Measurements from ENCODE around the gene ANAPC5. TPM values are rescaled to one million over a fixed set of nuclear protein-coding genes. Genes with fewer than 3 reads are reported as not detected.

The ANAPC5 gene
- total RNA-seq, 4 donors from 2014 or later, result 84.1 to 128 (median 91.8) TPM

DNA sequence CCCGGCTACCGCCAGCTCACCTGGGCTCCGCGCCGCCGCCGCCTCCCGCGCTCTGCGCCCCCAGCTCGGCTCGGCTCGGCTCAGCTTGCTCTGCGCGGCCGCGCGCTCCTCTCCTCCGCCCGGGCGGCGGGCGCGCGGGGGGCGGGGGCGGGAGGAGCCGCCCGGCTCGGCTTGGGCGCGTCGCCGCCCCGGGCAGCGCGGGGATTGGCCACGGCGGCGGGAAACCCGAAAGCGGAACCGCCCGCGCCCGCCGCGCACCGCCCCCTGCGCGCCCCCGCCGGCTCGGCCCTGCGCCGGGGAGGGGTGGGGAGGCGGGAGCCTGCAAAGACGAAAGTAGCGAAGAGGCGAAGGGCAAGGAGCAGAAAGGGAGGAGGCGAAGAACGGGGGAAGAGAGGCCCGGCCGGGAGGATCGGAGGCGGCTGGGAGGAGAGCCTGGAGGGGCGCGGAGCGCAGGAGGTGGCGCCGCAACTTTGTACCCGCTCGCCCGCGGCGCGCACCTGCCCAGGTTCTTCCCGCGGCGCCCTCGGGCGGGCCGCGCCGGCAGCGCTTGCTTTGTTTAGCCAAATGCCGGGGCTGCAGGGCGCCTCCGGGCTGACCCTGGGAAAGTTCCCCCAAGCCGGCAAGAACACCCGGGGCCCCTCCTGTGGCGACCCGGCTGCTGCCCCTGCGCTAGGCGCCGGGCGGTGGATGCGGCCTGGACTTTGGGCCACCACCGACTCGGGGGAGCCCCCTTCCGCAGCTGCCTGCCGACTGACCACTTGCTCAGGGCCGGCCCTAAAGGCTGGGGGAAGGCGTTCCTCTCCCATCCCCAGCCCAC, 55.4 kb downstream of the ANAPC5 start, which contains the start of gene CAMKK2:
Gene CAMKK2 (minus strand): TSS at position 92 of the 817 bp plus-strand sequence. CDS start 22,183 bp downstream, outside the sequence.
- peak; percentile 39 to 59 for TF ChIP-seq POLR2A (IDR thresholded peaks at IDR 0.05)
- TF ChIP-seq, protein P1, sequence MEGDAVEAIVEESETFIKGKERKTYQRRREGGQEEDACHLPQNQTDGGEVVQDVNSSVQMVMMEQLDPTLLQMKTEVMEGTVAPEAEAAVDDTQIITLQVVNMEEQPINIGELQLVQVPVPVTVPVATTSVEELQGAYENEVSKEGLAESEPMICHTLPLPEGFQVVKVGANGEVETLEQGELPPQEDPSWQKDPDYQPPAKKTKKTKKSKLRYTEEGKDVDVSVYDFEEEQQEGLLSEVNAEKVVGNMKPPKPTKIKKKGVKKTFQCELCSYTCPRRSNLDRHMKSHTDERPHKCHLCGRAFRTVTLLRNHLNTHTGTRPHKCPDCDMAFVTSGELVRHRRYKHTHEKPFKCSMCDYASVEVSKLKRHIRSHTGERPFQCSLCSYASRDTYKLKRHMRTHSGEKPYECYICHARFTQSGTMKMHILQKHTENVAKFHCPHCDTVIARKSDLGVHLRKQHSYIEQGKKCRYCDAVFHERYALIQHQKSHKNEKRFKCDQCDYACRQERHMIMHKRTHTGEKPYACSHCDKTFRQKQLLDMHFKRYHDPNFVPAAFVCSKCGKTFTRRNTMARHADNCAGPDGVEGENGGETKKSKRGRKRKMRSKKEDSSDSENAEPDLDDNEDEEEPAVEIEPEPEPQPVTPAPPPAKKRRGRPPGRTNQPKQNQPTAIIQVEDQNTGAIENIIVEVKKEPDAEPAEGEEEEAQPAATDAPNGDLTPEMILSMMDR (IDR thresholded peaks at IDR 0.05 in 4 of 5, conservative IDR thresholded peaks at IDR 0.05 in 1 of 5), result peak in 1 of 5 experiments; percentile 32
- in situ Hi-C loops (cut with MboI; ENCODE audit: low sequenced_read_pairs in 4 of 4), result no loop called here
- Histone ChIP-seq H3K9me3 (no peaks in the 10 kb centered on the region), H3K27ac (peak within 1 kb of the TSS; percentile 80 to 95 (median 86)), H3K4me1 (peaks cover 27 to 28% of the 10 kb centered on the region in 2 donors), H3K27me3 (no peaks in the 10 kb centered on the region), H3K4me3 (peak within 1 kb of the TSS; percentile 91 to 97 (median 96)), H3K36me3 (peaks cover 0 to 8% of the 10 kb centered on the region in 2 donors)
- DNase-seq (peak; percentile 58 to 71), ATAC-seq (peak; percentile 88)
- intact Hi-C loops (cut with DNase I; ENCODE audit: low total_unique reads), result loop anchor here (5.0 kb wide), 1 partner anchor 100 kb away; no protein-coding TSS in a partner anchor

DNA sequence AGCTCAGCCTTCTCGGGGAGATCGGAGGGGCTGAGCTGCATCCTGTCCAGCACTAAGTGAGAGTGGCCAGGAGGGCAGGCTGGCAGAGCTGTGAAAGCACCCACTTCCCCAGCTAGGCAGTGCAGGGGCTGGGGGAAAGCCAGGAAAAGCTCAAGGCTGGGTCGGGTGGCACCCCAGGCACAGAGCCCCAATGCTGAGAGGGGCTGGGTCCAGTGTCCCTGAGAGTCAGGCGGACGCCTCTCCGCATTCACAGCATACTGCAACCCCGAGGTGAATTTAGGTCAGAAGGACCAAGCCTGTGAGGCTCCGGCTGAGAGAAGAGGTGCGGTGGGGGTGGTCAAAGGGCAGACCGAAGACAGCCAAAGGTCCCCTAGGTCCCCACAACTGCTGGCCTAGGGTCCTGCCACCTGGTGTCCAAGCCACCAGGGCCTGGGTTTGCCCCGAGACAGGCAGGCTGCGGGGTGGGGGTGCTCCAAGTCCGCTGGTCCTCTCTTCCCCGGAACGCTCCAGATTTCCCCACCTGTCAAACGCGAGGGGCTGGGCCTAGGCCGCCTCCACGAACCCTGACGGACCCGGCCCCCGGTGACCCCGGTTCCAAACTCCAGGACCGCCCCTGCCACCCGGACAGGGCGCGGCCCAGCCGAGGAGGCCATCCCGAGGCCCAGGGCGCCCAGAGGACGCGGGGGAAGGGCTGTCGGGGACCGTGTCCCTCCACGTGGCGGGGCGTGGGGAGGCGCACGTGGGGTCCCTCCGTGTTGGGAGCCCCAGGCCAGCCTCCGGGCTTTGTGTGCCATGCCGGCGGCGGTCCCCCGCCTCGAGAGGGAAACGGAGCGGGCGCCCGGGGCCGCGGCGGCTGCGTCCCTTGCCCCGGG, 56.2 kb downstream of the ANAPC5 start:
- Histone ChIP-seq H3K36me3 (peaks cover 0 to 8% of the 10 kb centered on the region in 2 donors), H3K9me3 (no peaks in the 10 kb centered on the region), H3K4me3 (peak overlapping the region; percentile 86 to 97 (median 92)), H3K4me1 (peaks cover 27 to 28% of the 10 kb centered on the region in 2 donors), H3K27me3 (no peaks in the 10 kb centered on the region), H3K27ac (peak overlapping the region; percentile 80 to 89 (median 84))
- DNase-seq (peak in 1 of 2 donors; percentile 19), ATAC-seq (peak; percentile 25 to 28)
- TF ChIP-seq, protein P1 (IDR thresholded peaks at IDR 0.05 in 4 of 5, conservative IDR thresholded peaks at IDR 0.05 in 1 of 5), result peak in 1 of 5 experiments; percentile 6
- TF ChIP-seq POLR2A (IDR thresholded peaks at IDR 0.05), result no peak
- in situ Hi-C loops (cut with MboI; ENCODE audit: low sequenced_read_pairs in 4 of 4), result no loop called here
- intact Hi-C loops (cut with DNase I; ENCODE audit: low total_unique reads), result loop anchor here (5.0 kb wide), 1 partner anchor 101 kb away; no protein-coding TSS in a partner anchor

DNA sequence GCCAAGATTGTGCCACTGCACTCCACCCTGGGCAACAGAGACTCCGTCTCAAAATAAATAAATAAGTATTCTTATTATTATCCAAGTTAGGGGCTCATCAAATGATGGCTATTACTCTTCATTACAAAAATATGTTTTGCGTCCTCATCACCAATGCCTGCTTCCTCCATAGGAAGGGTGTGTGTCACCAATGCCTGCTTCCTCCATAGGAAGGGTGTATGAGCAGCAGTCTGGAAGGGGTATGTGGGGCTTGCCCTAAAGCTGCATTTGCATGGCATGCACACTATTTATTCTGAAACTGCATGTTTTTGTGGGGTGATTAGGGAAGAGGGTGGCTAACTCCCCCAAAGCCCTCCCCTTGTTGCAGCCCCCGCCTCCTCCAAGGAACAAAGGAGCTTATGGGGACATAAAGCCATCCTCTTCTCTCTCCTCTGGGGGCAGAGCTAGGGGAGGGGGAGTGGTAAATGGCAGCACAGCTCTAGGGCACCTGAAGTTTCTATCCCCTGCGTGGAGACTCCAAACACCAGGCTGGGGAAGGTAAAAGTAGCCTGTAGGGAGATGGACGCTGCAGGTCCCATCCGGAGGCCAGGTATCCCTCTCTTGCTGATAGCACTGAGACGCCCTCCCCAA, 57.0 kb downstream of the ANAPC5 start:
- Histone ChIP-seq H3K27me3 (no peaks in the 10 kb centered on the region), H3K9me3 (no peaks in the 10 kb centered on the region), H3K27ac (peak overlapping the region in 3 of 4 donors; percentile 84 to 89 (median 85)), H3K4me3 (peak overlapping the region; percentile 86 to 97 (median 92)), H3K36me3 (peaks cover 0 to 8% of the 10 kb centered on the region in 2 donors), H3K4me1 (peaks cover 22% of the 10 kb centered on the region in 2 donors)
- in situ Hi-C loops (cut with MboI; ENCODE audit: low sequenced_read_pairs in 4 of 4), result no loop called here
- intact Hi-C loops (cut with DNase I; ENCODE audit: low total_unique reads), result loop anchor here (5.0 kb wide), 1 partner anchor 102 kb away; no protein-coding TSS in a partner anchor
- ATAC-seq (no peak), DNase-seq (no peak)
- TF ChIP-seq POLR2A (IDR thresholded peaks at IDR 0.05), result no peak
- TF ChIP-seq, protein P1 (IDR thresholded peaks at IDR 0.05 in 4 of 5, conservative IDR thresholded peaks at IDR 0.05 in 1 of 5), result no peak
